ENCODE results near the gene SETBP1.

DNA sequence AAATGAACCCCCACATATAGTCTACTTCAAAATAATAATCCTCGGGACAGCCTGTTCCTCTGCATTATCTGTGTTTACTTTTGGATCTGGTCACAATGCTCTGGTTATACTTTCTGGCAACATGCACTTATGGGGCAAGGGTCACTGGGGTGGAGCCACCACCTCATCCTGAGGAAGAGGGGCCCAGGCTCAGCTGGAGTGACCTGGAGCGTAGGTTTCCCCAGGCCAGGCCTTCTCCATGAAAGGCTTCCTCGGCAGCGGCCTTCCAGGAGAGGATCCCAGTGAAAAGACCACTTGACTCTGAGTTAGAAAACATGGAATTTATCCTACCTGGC is 237.4 kb downstream of the SETBP1 start:
- TF ChIP-seq TAF1 (IDR thresholded peaks at IDR 0.05; ENCODE audit: borderline replicate concordance, low read depth, low read length) (no peak), POLR2AphosphoS5 (IDR thresholded peaks at IDR 0.05; ENCODE audit: low read depth, low read length) (no peak), POLR2A (IDR thresholded peaks at IDR 0.05; ENCODE audit: low read depth, low read length) (no peak)
